H9 (cell line): ENCODE measurements around the gene GPR35. TPM values are rescaled to one million over a fixed set of nuclear protein-coding genes. Genes with fewer than 3 reads are reported as not detected.

Experiments
- DNase-seq: peaks from one replicate; pipeline ENCODE4 v3.0.0-alpha.2; 2017
- H2AFZ ChIP-seq: one replicate; pipeline ENCODE4 v1.6.1; 2013; ENCODE audit warnings: mild to moderate bottlenecking, low read length, control low read depth, moderate library complexity
- H2AK5ac ChIP-seq: 2 replicates; pipeline ENCODE4 v1.6.1; 2013; ENCODE audit warnings: low read length, control low read depth, mixed read lengths; ENCODE audit not compliant: insufficient read length
- H2BK120ac ChIP-seq: one replicate; pipeline ENCODE4 v1.6.1; 2013; ENCODE audit warnings: low read depth, mild to moderate bottlenecking, low read length, control low read depth, inconsistent platforms; ENCODE audit not compliant: poor library complexity, severe bottlenecking
- H2BK12ac ChIP-seq: 2 replicates; pipeline ENCODE4 v1.6.1; 2013; ENCODE audit warnings: low read length, control low read depth, mixed read lengths, low read depth; ENCODE audit not compliant: insufficient read length
- H2BK15ac ChIP-seq: 2 replicates; pipeline ENCODE4 v1.6.1; 2013; ENCODE audit warnings: low read depth, low read length, control low read depth
- H2BK20ac ChIP-seq: one replicate; pipeline ENCODE4 v1.6.1; 2013; ENCODE audit warnings: low read depth, mild to moderate bottlenecking, low read length, control low read depth, inconsistent platforms; ENCODE audit not compliant: poor library complexity, severe bottlenecking
- H2BK5ac ChIP-seq: 2 replicates; pipeline ENCODE4 v1.6.1; 2013; ENCODE audit warnings: low read length, control low read depth, mixed read lengths; ENCODE audit not compliant: insufficient read length
- H3K14ac ChIP-seq: 2 replicates; pipeline ENCODE4 v1.6.1; 2013; ENCODE audit warnings: low read length, control low read depth; ENCODE audit not compliant: insufficient read depth
- H3K18ac ChIP-seq: 2 replicates; pipeline ENCODE4 v1.6.1; 2013; ENCODE audit warnings: low read depth, mild to moderate bottlenecking, mixed read lengths, low read length, control low read depth; ENCODE audit not compliant: insufficient read length
- H3K23ac ChIP-seq: 2 replicates; pipeline ENCODE4 v1.6.1; 2013; ENCODE audit warnings: low read length, control low read depth, mixed read lengths, low read depth; ENCODE audit not compliant: insufficient read length
- H3K23me2 ChIP-seq: 2 replicates; pipeline ENCODE4 v1.6.1; 2013; ENCODE audit warnings: low read depth, mild to moderate bottlenecking, mixed read lengths, low read length, control low read depth; ENCODE audit not compliant: insufficient read length, poor library complexity, severe bottlenecking
- H3K27ac ChIP-seq: 2 replicates; pipeline ENCODE4 v1.5.1; 2013; ENCODE audit warnings: low read length, control low read depth, mixed read lengths, low read depth; ENCODE audit not compliant: insufficient read length
- H3K27me3 ChIP-seq: 2 replicates; pipeline ENCODE4 v1.6.1; 2013; ENCODE audit warnings: low read length, control low read depth, inconsistent platforms; ENCODE audit not compliant: insufficient read depth
- H3K4ac ChIP-seq: 2 replicates; pipeline ENCODE4 v1.6.1; 2013; ENCODE audit warnings: low read depth, mild to moderate bottlenecking, control low read depth, inconsistent platforms, low read length, moderate library complexity
- H3K4me1 ChIP-seq: 2 replicates; pipeline ENCODE4 v1.6.1; 2013; ENCODE audit warnings: low read length, control low read depth, inconsistent platforms; ENCODE audit not compliant: insufficient read depth
- H3K4me2 ChIP-seq: 2 replicates; pipeline ENCODE4 v1.6.1; 2013; ENCODE audit warnings: low read length, control low read depth, mixed read lengths; ENCODE audit not compliant: insufficient read length, insufficient read depth
- H3K56ac ChIP-seq: 2 replicates; pipeline ENCODE4 v1.6.1; 2013; ENCODE audit warnings: low read depth, mild to moderate bottlenecking, mixed read lengths, low read length, control low read depth; ENCODE audit not compliant: insufficient read length
- H3K79me1 ChIP-seq: 2 replicates; pipeline ENCODE4 v1.6.1; 2013; ENCODE audit warnings: low read depth, mild to moderate bottlenecking, moderate library complexity, low read length, control low read depth, inconsistent platforms; ENCODE audit not compliant: insufficient read depth, poor library complexity, severe bottlenecking
- H3K79me2 ChIP-seq: 2 replicates; pipeline ENCODE4 v1.6.1; 2013; ENCODE audit warnings: low read length, control low read depth, inconsistent platforms; ENCODE audit not compliant: insufficient read depth
- H3K9ac ChIP-seq: 2 replicates; pipeline ENCODE4 v1.6.1; 2013; ENCODE audit warnings: low read length, control low read depth, mixed read lengths; ENCODE audit not compliant: insufficient read length; ENCODE audit errors: extremely low read depth
- H3K9me3 ChIP-seq: one replicate; pipeline ENCODE4 v1.6.1; 2013; ENCODE audit warnings: low read depth, low read length, inconsistent platforms; ENCODE audit not compliant: control insufficient read depth
- H3T11ph ChIP-seq: one replicate; pipeline ENCODE4 v1.6.1; 2013; ENCODE audit warnings: mild to moderate bottlenecking, low read length, control low read depth, inconsistent platforms
- H4K20me1 ChIP-seq: one replicate; pipeline ENCODE4 v1.6.1; 2013; ENCODE audit not compliant: control insufficient read depth, insufficient read length, insufficient read depth
- H4K5ac ChIP-seq: 2 replicates; pipeline ENCODE4 v1.6.1; 2013; ENCODE audit warnings: low read depth, mild to moderate bottlenecking, mixed read lengths, low read length, control low read depth; ENCODE audit not compliant: insufficient read length
- H4K8ac ChIP-seq: replicated peaks from 2 replicates; pipeline ENCODE4 v1.6.1; 2013; ENCODE audit warnings: low read length, control low read depth, mixed read lengths, low read depth; ENCODE audit not compliant: insufficient read length
- H4K91ac ChIP-seq: 2 replicates; pipeline ENCODE4 v1.6.1; 2013; ENCODE audit warnings: low read depth, mild to moderate bottlenecking, moderate library complexity, mixed read lengths, low read length, control low read depth; ENCODE audit not compliant: insufficient read length
- H3K27ac Mint-ChIP-seq, 3 experiments: 2 replicates in 2 of 3; 3 replicates in 1 of 3; pipeline ENCODE4 v1.8.0; 2020 to 2021; ENCODE audit warnings: mixed read lengths in 3 of 3, mild to moderate bottlenecking in 1 of 3, moderate library complexity in 1 of 3
- H3K27me3 Mint-ChIP-seq: 2 replicates; pipeline ENCODE4 v1.8.0; 2021; ENCODE audit warnings: low read depth, mild to moderate bottlenecking, moderate library complexity, mixed read lengths
- H3K36me3 Mint-ChIP-seq, 3 experiments: 2 replicates in 2 of 3; 3 replicates in 1 of 3; pipeline ENCODE4 v1.8.0; 2020 to 2021; ENCODE audit warnings: low read depth in 3 of 3, mixed read lengths in 3 of 3; ENCODE audit not compliant: insufficient read depth in 1 of 3
- H3K4me1 Mint-ChIP-seq, 2 experiments: 2 replicates each; pipeline ENCODE4 v1.8.0; 2020; ENCODE audit warnings: mixed read lengths in 2 of 2
- H3K4me3 Mint-ChIP-seq, 2 experiments: 2 replicates in 1 of 2; 3 replicates in 1 of 2; pipeline ENCODE4 v1.8.0; 2020 to 2021; ENCODE audit warnings: mild to moderate bottlenecking in 2 of 2, mixed read lengths in 2 of 2, moderate library complexity in 1 of 2
- H3K9me3 Mint-ChIP-seq, 2 experiments: 2 replicates in 1 of 2; 3 replicates in 1 of 2; pipeline ENCODE4 v1.8.0; 2020; ENCODE audit warnings: mild to moderate bottlenecking in 2 of 2, mixed read lengths in 2 of 2, moderate library complexity in 1 of 2
- CTCF ChIP-seq: fragments of 200-600 bp; sonication (generic); conservative IDR thresholded peaks from 3 replicates; pipeline ENCODE4 v1.8.0; 2021; ENCODE audit warnings: antibody characterized with exemption, mild to moderate bottlenecking
- WGBS: extraction: QIAGEN DNeasy Blood & Tissue Kit; methylation state at CpG from one replicate; pipeline ENCODE4 v1.1.7; 2013; ENCODE audit warnings: missing lambda C conversion rate, low lambda C conversion rate, mixed read lengths; ENCODE audit not compliant: insufficient read length; ENCODE audit errors: extremely low coverage; 5-methylcytosine and 5-hydroxymethylcytosine counted together
- total RNA-seq: library from RNA; stranded (reverse); gene quantifications from 2 replicates; pipeline ENCODE4 v1.2.1, GENCODE V29; 2021

The GPR35 gene
- total RNA-seq, 1 experiment from 2014 or later: 1.4 TPM

GRCh38 chr2:240597419-240598181 is 27.7 kb upstream of the GPR35 start:
- H2BK120ac ChIP-seq: no peak overlapping the region
- no peak overlapping the region for H3K56ac ChIP-seq
- H2BK20ac ChIP-seq: no peak overlapping the region
- H2BK5ac ChIP-seq: no peak overlapping the region
- no peak overlapping the region for H3T11ph ChIP-seq
- H3K4me2 ChIP-seq: no peak overlapping the region
- no peak overlapping the region for H2BK12ac ChIP-seq
- H4K5ac ChIP-seq: no peak overlapping the region
- H3K27ac ChIP-seq: no peak overlapping the region
- H2AK5ac ChIP-seq: no peak overlapping the region
- H3K4me3 Mint-ChIP-seq: no peak overlapping the region
- no peak for DNase-seq
- H3K23me2 ChIP-seq: no peaks in the 10 kb centered on the region
- no peaks in the 10 kb centered on the region for H3K27me3 Mint-ChIP-seq
- no peaks in the 10 kb centered on the region for H3K4me1 ChIP-seq
- no peak overlapping the region for H3K27ac Mint-ChIP-seq
- H3K9me3 Mint-ChIP-seq: no peaks in the 10 kb centered on the region
- no peak overlapping the region for H3K9ac ChIP-seq
- H4K8ac ChIP-seq: no peak overlapping the region
- no peaks in the 10 kb centered on the region for H3K79me2 ChIP-seq
- no peak overlapping the region for H3K18ac ChIP-seq
- TF ChIP-seq CTCF: no peak
- H4K91ac ChIP-seq: no peak overlapping the region
- no peak overlapping the region for H3K23ac ChIP-seq
- H3K79me1 ChIP-seq: no peaks in the 10 kb centered on the region
- no peak overlapping the region for H2BK15ac ChIP-seq
- H3K36me3 Mint-ChIP-seq: peaks cover 2 to 13% (median 2%) of the 10 kb centered on the region in 3 experiments; a peak in 6 of 7 replicates
- H3K14ac ChIP-seq: no peak overlapping the region
- no peaks in the 10 kb centered on the region for H3K27me3 ChIP-seq
- H4K20me1 ChIP-seq: no peaks in the 10 kb centered on the region
- no CpG with 5 or more reads among the region's 22 CpGs for WGBS
- H3K4me1 Mint-ChIP-seq: no peaks in the 10 kb centered on the region
- H3K4ac ChIP-seq: no peak overlapping the region
- no peaks in the 10 kb centered on the region for H3K9me3 ChIP-seq
- no peak overlapping the region for H2AFZ ChIP-seq
